ENCODE measurements around the gene LEAP2.

GRCh38 chr5:132828846-132829494, 44.5 kb upstream of the LEAP2 start:
- TF ChIP-seq CTCF (IDR thresholded peaks at IDR 0.05) (no peak), POLR2A (IDR thresholded peaks at IDR 0.05) (no peak)

All from heart left ventricle (tissue), 13 donors.